Measurements from ENCODE around the gene OR6J1. TPM values are rescaled to one million over a fixed set of nuclear protein-coding genes. Genes with fewer than 3 reads are reported as not detected.
"Not testable (repeated sequence)": the region's sequence is repeated elsewhere in the genome, so short reads cannot be mapped to it uniquely, and the experiment has no call there.

The OR6J1 gene
- polyA plus RNA-seq, 2 of the 4 experiments (the other 2 are of a cell fraction), result not detected

- ChIA-PET CTCF (interaction anchor here (0.6 to 2.0 kb wide), 3 partner anchors 17 to 115 kb away, joined by 3 to 7 read pairs (median 5); no protein-coding TSS in a partner anchor), POLR2A (interaction anchor here (0.6 kb wide), 1 partner anchor 101 kb away, joined by 3 read pairs; no protein-coding TSS in a partner anchor)
- DNase-seq (ENCODE audit: low read depth in 1 of 2, low spot score in 1 of 2) (no peak), ATAC-seq (no peak), FAIRE-seq (no peak)
- TF ChIP-seq MYC (IDR thresholded peaks at IDR 0.05; ENCODE audit: borderline replicate concordance, low read length) (no peak), USF2 (IDR thresholded peaks at IDR 0.05) (no peak), EP300 (IDR thresholded peaks at IDR 0.05) (no peak)
- peaks cover 35% of the 10 kb centered on the region for H3K9me3 ChIP-seq
- H3K4me3 ChIP-seq, result no peak overlapping the region
- WGBS (ENCODE audit: missing lambda C conversion rate), result 15% methylated on average over 4 of the region's 4 CpGs
- no peak overlapping the region for H3K27ac ChIP-seq
- peaks cover 7% of the 10 kb centered on the region; the same call in 1 of the 3 replicates for H3K4me1 ChIP-seq
- peak overlapping the region; percentile 32; the same call in 2 of the 3 replicates for H3K4me2 ChIP-seq
Observed at GRCh38 chr14:22685467-22685866, 41.3 kb upstream of the OR6J1 start.

DNA sequence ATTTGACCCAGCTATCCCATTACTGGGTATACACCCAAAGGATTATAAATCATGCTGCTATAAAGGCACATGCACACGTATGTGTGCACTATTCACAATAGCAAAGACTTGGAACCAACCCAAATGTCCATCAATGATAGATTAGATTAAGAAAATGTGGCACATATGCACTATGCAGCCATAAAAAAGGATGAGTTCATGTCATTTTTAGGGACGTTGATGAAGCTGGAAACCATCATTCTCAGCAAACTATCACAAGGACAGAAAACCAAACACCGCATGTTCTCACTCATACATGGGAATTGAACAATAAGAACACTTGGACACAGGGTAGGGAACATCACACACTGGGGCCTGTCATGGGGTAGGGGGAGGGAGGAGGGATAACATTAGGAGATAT lies 39.3 kb upstream of the OR6J1 start:
- H3K27ac ChIP-seq; H3K4me2 ChIP-seq; H3K4me3 ChIP-seq; FAIRE-seq; POLR2A ChIA-PET; DNase-seq (ENCODE audit: low read depth in 1 of 2, low spot score in 1 of 2); H3K4me1 ChIP-seq; ATAC-seq: not testable (repeated sequence)
- CTCF ChIA-PET, result interaction anchor here (0.7 to 1.9 kb wide), 2 partner anchors 16 to 113 kb away, joined by 3 to 5 read pairs; no protein-coding TSS in a partner anchor
- 21% methylated on average over 3 of the region's 3 CpGs for WGBS (ENCODE audit: missing lambda C conversion rate)
- H3K9me3 ChIP-seq, result peaks cover 28% of the 10 kb centered on the region

DNA sequence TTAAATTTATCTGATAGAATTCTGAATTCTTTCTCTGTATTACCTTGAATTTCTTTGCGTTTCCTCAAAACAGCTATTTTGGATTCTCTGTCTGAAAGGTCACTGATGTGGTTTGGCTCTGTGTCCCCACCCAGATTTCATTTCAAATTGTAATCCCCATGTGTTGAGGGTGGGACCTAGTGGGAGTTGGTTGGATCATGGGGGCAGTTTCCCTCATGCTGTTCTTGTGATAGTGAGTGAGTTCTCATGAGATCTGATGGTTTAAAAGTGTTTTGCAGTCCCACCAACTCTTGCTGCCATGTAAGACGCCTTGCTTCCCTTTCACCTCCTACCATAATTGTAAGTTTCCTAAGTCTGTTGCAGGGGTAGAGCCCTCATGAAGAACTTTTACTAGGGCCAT lies 34.1 kb upstream of the OR6J1 start:
- DNase-seq (ENCODE audit: low read depth in 1 of 2, low spot score in 1 of 2), result no peak
- no peak for FAIRE-seq
- ChIA-PET POLR2A (no interaction called here), CTCF (interaction anchor here (2.8 kb wide), 1 partner anchor 25 kb away, joined by 10 read pairs; no protein-coding TSS in a partner anchor)
- no peak for TF ChIP-seq KDM5A (IDR thresholded peaks at IDR 0.05)
- TF ChIP-seq JUNB (IDR thresholded peaks at IDR 0.05), result no peak
- no peak for TF ChIP-seq CEBPB (IDR thresholded peaks at IDR 0.05)
- TF ChIP-seq EHF (CRISPR knock-in tag; IDR thresholded peaks at IDR 0.05), result no peak
- no peak for TF ChIP-seq SMC3 (IDR thresholded peaks at IDR 0.05)
- no peak overlapping the region for H3K4me3 ChIP-seq
- ATAC-seq, result no peak
- no peaks in the 10 kb centered on the region for H3K4me1 ChIP-seq
- WGBS (ENCODE audit: missing lambda C conversion rate), result 42% methylated on average over 2 of the region's 2 CpGs
- no peak overlapping the region for H3K27ac ChIP-seq
- peaks cover 6% of the 10 kb centered on the region; the same call in 2 of the 3 replicates for H3K9me3 ChIP-seq
- no peak overlapping the region for H3K4me2 ChIP-seq

GRCh38 chr14:22677551-22677950 lies 33.4 kb upstream of the OR6J1 start:
- H3K4me1 ChIP-seq; H3K27ac ChIP-seq; H3K4me2 ChIP-seq; H3K4me3 ChIP-seq; DNase-seq (ENCODE audit: low read depth in 1 of 2, low spot score in 1 of 2); ATAC-seq; FAIRE-seq; POLR2A ChIA-PET; H3K9me3 ChIP-seq: not testable (repeated sequence)
- CTCF ChIA-PET, result interaction anchor here (1.1 to 2.8 kb wide), 4 partner anchors 12 to 176 kb away, joined by 3 to 10 read pairs (median 4); no protein-coding TSS in a partner anchor
- WGBS (ENCODE audit: missing lambda C conversion rate), result 11% methylated on average over 2 of the region's 2 CpGs

GRCh38 chr14:22671622-22672021 lies 27.5 kb upstream of the OR6J1 start:
- no peak for TF ChIP-seq RFX5 (IDR thresholded peaks at IDR 0.05)
- TF ChIP-seq CHD4 (IDR thresholded peaks at IDR 0.05; ENCODE audit: borderline replicate concordance), result no peak
- TF ChIP-seq KDM5A (IDR thresholded peaks at IDR 0.05), result no peak
- TF ChIP-seq, protein P1, sequence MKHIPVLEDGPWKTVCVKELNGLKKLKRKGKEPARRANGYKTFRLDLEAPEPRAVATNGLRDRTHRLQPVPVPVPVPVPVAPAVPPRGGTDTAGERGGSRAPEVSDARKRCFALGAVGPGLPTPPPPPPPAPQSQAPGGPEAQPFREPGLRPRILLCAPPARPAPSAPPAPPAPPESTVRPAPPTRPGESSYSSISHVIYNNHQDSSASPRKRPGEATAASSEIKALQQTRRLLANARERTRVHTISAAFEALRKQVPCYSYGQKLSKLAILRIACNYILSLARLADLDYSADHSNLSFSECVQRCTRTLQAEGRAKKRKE (CRISPR knock-in tag; IDR thresholded peaks at IDR 0.05; ENCODE audit: low read depth), result no peak
- no peak for TF ChIP-seq FOXS1 (CRISPR knock-in tag; IDR thresholded peaks at IDR 0.05)
- no peak for TF ChIP-seq ZFP36 (IDR thresholded peaks at IDR 0.05; ENCODE audit: borderline replicate concordance, partially characterized antibody)
- TF ChIP-seq CHD2 (IDR thresholded peaks at IDR 0.05; ENCODE audit: low read length, partially characterized antibody), result no peak
- TF ChIP-seq EHMT2 (IDR thresholded peaks at IDR 0.05; ENCODE audit: low read depth), result no peak
- TF ChIP-seq REST (IDR thresholded peaks at IDR 0.05), result no peak
- TF ChIP-seq, protein P2, sequence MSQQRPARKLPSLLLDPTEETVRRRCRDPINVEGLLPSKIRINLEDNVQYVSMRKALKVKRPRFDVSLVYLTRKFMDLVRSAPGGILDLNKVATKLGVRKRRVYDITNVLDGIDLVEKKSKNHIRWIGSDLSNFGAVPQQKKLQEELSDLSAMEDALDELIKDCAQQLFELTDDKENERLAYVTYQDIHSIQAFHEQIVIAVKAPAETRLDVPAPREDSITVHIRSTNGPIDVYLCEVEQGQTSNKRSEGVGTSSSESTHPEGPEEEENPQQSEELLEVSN (IDR thresholded peaks at IDR 0.05; ENCODE audit: borderline replicate concordance, low read depth), result no peak
- TF ChIP-seq HEYL (CRISPR knock-in tag; IDR thresholded peaks at IDR 0.05), result no peak
- DNase-seq (ENCODE audit: low read depth in 1 of 2, low spot score in 1 of 2) (no peak), ATAC-seq (no peak), FAIRE-seq (no peak)
- H3K4me1 ChIP-seq, result peaks cover 17% of the 10 kb centered on the region
- POLR2A ChIA-PET, result no interaction called here
- CTCF ChIA-PET, result interaction anchor here (1.5 kb wide), 1 partner anchor 14 kb away, joined by 4 read pairs; no protein-coding TSS in a partner anchor
- H3K9me3 ChIP-seq, result peaks cover 11% of the 10 kb centered on the region; the same call in 1 of the 3 replicates
- no peak overlapping the region for H3K4me3 ChIP-seq
- no peak overlapping the region for H3K4me2 ChIP-seq
- H3K27ac ChIP-seq, result peak overlapping the region in 1 of 2 experiments; percentile 22; a peak in 1 of 6 replicates
